Measurements from ENCODE around the gene FRRS1.

FRRS1 gene

GRCh38 chr1:99754055-99754626, 12.3 kb downstream of the FRRS1 start:
- no peak for TF ChIP-seq TAF1 (IDR thresholded peaks at IDR 0.05; ENCODE audit: borderline replicate concordance, insufficient read depth, low read length)
- TF ChIP-seq POLR2AphosphoS5 (IDR thresholded peaks at IDR 0.05; ENCODE audit: low read depth, low read length), result no peak
- TF ChIP-seq SIN3A (IDR thresholded peaks at IDR 0.05; ENCODE audit: borderline replicate concordance, insufficient read depth, low read length), result no peak
- TF ChIP-seq FOXP2 (optimal IDR thresholded peaks at IDR 0.05; ENCODE audit: borderline replicate concordance, extremely low read depth, extremely low read length, insufficient read depth), result no peak
- TF ChIP-seq REST (IDR thresholded peaks at IDR 0.05; ENCODE audit: insufficient read depth in 1 of 2, low read depth in 2 of 2, low read length in 2 of 2), result no peak

GRCh38 chr1:99751877-99752504, 14.4 kb downstream of the FRRS1 start:
- TF ChIP-seq SIN3A (IDR thresholded peaks at IDR 0.05; ENCODE audit: borderline replicate concordance, insufficient read depth, low read length), result no peak
- no peak for TF ChIP-seq TAF1 (IDR thresholded peaks at IDR 0.05; ENCODE audit: borderline replicate concordance, insufficient read depth, low read length)
- TF ChIP-seq POLR2AphosphoS5 (IDR thresholded peaks at IDR 0.05; ENCODE audit: low read depth, low read length), result no peak
- no peak for TF ChIP-seq FOXP2 (optimal IDR thresholded peaks at IDR 0.05; ENCODE audit: borderline replicate concordance, extremely low read depth, extremely low read length, insufficient read depth)
- no peak for TF ChIP-seq REST (IDR thresholded peaks at IDR 0.05; ENCODE audit: insufficient read depth in 1 of 2, low read depth in 2 of 2, low read length in 2 of 2)

GRCh38 chr1:99749504-99750347, 16.7 kb downstream of the FRRS1 start:
- TF ChIP-seq REST (IDR thresholded peaks at IDR 0.05; ENCODE audit: insufficient read depth in 1 of 2, low read depth in 2 of 2, low read length in 2 of 2) (no peak), SIN3A (IDR thresholded peaks at IDR 0.05; ENCODE audit: borderline replicate concordance, insufficient read depth, low read length) (no peak), POLR2AphosphoS5 (IDR thresholded peaks at IDR 0.05; ENCODE audit: low read depth, low read length) (no peak), TAF1 (IDR thresholded peaks at IDR 0.05; ENCODE audit: borderline replicate concordance, insufficient read depth, low read length) (no peak)

- TF ChIP-seq SIN3A (IDR thresholded peaks at IDR 0.05; ENCODE audit: borderline replicate concordance, insufficient read depth, low read length) (no peak), REST (IDR thresholded peaks at IDR 0.05; ENCODE audit: insufficient read depth in 1 of 2, low read depth in 2 of 2, low read length in 2 of 2) (no peak), TAF1 (IDR thresholded peaks at IDR 0.05; ENCODE audit: borderline replicate concordance, insufficient read depth, low read length) (no peak), POLR2AphosphoS5 (IDR thresholded peaks at IDR 0.05; ENCODE audit: low read depth, low read length) (no peak), FOXP2 (optimal IDR thresholded peaks at IDR 0.05; ENCODE audit: borderline replicate concordance, extremely low read depth, extremely low read length, insufficient read depth) (no peak)
Measured at GRCh38 chr1:99748419-99748818, 18.0 kb downstream of the FRRS1 start.

All from PFSK-1 (cell line).